Thoracic aorta (tissue), 2 donors: ENCODE data around the gene PHKA2. TPM values are rescaled to one million over a fixed set of nuclear protein-coding genes. Genes with fewer than 3 reads are reported as not detected.

ENCODE experiments used
- ATAC-seq: fragments of 150-250 bp; one replicate; pipeline ENCODE4 v1.8.0; 2017; ENCODE audit warnings: low read depth; ENCODE audit not compliant: insufficient number of reproducible peaks, low FRiP score
- DNase-seq: peaks from one replicate; pipeline ENCODE4 v3.0.0-alpha.2; 2020; ENCODE audit warnings: low spot score
- H3K27ac ChIP-seq, 2 donors: fragments of 200-600 bp; sonication (generic); 1 replicate in 1 of 2; 2 replicates in 1 of 2; pipeline ENCODE4 v1.5.1; 2016; ENCODE audit warnings: mild to moderate bottlenecking in 2 of 2, moderate library complexity in 2 of 2
- H3K27me3 ChIP-seq: fragments of 200-600 bp; sonication (generic); replicated peaks from 2 replicates; pipeline ENCODE4 v1.6.0; 2016; ENCODE audit warnings: mild to moderate bottlenecking; ENCODE audit not compliant: insufficient read depth
- H3K36me3 ChIP-seq: fragments of 200-600 bp; sonication (generic); one replicate; pipeline ENCODE4 v1.5.1; 2016
- H3K4me1 ChIP-seq, 2 donors: fragments of 200-600 bp; sonication (generic); 1 replicate in 1 of 2; 2 replicates in 1 of 2; pipeline versions ENCODE4 v1.5.1 to v1.6.0; 2016; ENCODE audit warnings: low read depth in 2 of 2, mild to moderate bottlenecking in 1 of 2; ENCODE audit not compliant: control insufficient read depth in 1 of 2
- H3K4me3 ChIP-seq: fragments of 200-600 bp; sonication (generic); 2 replicates; pipeline ENCODE4 v1.5.1; 2016; ENCODE audit warnings: mild to moderate bottlenecking
- H3K9me3 ChIP-seq: fragments of 200-600 bp; sonication (generic); 2 replicates; pipeline ENCODE4 v1.5.1; 2016
- total RNA-seq, 2 donors: library from RNA; depleted of rRNA; stranded (reverse); fragments of >200 nt; gene quantifications; one replicate each; pipeline versions ENCODE4 v1.1.0 to v1.2.3, GENCODE V29; 2016
- TF ChIP-seq, protein P1 (sequence below): fragments of 200-600 bp; sonication (generic); IDR thresholded peaks from one replicate; pipeline ENCODE4 v1.5.1; 2019; ENCODE audit warnings: antibody characterized with exemption

Gene PHKA2
- total RNA-seq, 2 donors from 2014 or later = 26.5 to 28.3 TPM

- Histone ChIP-seq H3K27me3 (no peaks in the 10 kb centered on the region), H3K9me3 (no peaks in the 10 kb centered on the region), H3K4me1 (peaks cover 14 to 53% of the 10 kb centered on the region in 2 donors), H3K27ac (peak overlapping the region; percentile 92 to 95), H3K4me3 (peak overlapping the region; percentile 64), H3K36me3 (no peaks in the 10 kb centered on the region)
- DNase-seq = no peak
- ATAC-seq = no peak
- TF ChIP-seq, protein P1, sequence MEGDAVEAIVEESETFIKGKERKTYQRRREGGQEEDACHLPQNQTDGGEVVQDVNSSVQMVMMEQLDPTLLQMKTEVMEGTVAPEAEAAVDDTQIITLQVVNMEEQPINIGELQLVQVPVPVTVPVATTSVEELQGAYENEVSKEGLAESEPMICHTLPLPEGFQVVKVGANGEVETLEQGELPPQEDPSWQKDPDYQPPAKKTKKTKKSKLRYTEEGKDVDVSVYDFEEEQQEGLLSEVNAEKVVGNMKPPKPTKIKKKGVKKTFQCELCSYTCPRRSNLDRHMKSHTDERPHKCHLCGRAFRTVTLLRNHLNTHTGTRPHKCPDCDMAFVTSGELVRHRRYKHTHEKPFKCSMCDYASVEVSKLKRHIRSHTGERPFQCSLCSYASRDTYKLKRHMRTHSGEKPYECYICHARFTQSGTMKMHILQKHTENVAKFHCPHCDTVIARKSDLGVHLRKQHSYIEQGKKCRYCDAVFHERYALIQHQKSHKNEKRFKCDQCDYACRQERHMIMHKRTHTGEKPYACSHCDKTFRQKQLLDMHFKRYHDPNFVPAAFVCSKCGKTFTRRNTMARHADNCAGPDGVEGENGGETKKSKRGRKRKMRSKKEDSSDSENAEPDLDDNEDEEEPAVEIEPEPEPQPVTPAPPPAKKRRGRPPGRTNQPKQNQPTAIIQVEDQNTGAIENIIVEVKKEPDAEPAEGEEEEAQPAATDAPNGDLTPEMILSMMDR = no peak
Measured at GRCh38 chrX:18886005-18886343, 97.9 kb downstream of the PHKA2 start.

- peak; percentile 54 for ATAC-seq
- peak overlapping the region; percentile 64 for H3K4me3 ChIP-seq
- DNase-seq = no peak
Measured at GRCh38 chrX:18885328-18886004, 98.4 kb downstream of the PHKA2 start.

GRCh38 chrX:18884916-18885315 is 99.0 kb downstream of the PHKA2 start:
- H3K27ac ChIP-seq = peak overlapping the region; percentile 92 to 95
- ATAC-seq (no peak), DNase-seq (no peak)
- H3K9me3 ChIP-seq = no peaks in the 10 kb centered on the region
- no peaks in the 10 kb centered on the region for H3K27me3 ChIP-seq
- H3K4me3 ChIP-seq = no peak overlapping the region
- H3K4me1 ChIP-seq = peaks cover 14 to 53% of the 10 kb centered on the region in 2 donors
- TF ChIP-seq, protein P1 = no peak
- no peaks in the 10 kb centered on the region for H3K36me3 ChIP-seq

More at GRCh38 chrX:18885328-18886004, 98.4 kb downstream of the PHKA2 start:
- TF ChIP-seq, protein P1 = peak; percentile 46
- Histone ChIP-seq H3K27ac (peak overlapping the region; percentile 92 to 95), H3K27me3 (no peaks in the 10 kb centered on the region), H3K4me1 (peaks cover 14 to 53% of the 10 kb centered on the region in 2 donors), H3K9me3 (no peaks in the 10 kb centered on the region), H3K36me3 (no peaks in the 10 kb centered on the region)

DNA sequence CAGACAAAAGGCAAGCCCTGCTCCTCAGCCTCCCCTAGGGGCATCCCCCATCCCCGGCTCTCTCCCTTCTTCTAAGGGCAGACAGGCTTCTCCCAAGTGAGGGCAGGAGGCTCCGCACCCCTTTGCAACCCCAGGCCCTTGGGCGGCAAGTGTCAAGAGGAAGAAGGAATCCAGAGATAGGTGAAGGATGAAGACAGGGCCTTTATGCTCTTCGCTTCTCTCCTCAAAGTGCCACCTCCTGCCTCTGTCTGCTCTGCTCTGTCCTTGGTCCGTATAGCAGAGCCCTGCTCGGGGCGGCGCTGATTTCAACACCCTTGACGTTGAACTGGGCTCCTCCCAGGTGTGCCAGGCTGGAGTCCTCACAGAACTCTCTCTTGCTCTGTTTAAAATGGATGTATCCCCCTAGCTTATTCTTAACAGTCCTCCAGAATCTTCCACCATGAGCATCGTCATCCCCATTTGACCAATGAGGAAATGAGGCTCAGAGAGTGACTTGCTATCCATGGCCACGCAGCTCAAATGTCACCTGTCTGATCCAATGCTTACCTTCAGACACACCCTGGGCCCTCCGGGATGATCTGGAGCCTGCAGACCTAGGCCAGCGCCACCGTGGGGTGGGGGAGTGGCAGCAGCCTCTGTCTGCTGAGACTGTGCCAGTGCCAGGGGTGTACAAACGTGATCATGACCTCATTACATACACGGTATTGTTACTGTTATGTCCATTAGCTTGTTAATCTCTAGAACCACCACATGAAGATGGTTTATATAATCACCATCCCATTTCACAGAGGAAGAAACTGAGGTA is 99.8 kb downstream of the PHKA2 start:
- Histone ChIP-seq H3K4me3 (no peak overlapping the region), H3K36me3 (no peaks in the 10 kb centered on the region), H3K4me1 (peaks cover 14 to 53% of the 10 kb centered on the region in 2 donors), H3K9me3 (no peaks in the 10 kb centered on the region), H3K27me3 (no peaks in the 10 kb centered on the region), H3K27ac (peak overlapping the region; percentile 92 to 95)
- TF ChIP-seq, protein P1 = no peak
- DNase-seq = no peak
- no peak for ATAC-seq

DNA sequence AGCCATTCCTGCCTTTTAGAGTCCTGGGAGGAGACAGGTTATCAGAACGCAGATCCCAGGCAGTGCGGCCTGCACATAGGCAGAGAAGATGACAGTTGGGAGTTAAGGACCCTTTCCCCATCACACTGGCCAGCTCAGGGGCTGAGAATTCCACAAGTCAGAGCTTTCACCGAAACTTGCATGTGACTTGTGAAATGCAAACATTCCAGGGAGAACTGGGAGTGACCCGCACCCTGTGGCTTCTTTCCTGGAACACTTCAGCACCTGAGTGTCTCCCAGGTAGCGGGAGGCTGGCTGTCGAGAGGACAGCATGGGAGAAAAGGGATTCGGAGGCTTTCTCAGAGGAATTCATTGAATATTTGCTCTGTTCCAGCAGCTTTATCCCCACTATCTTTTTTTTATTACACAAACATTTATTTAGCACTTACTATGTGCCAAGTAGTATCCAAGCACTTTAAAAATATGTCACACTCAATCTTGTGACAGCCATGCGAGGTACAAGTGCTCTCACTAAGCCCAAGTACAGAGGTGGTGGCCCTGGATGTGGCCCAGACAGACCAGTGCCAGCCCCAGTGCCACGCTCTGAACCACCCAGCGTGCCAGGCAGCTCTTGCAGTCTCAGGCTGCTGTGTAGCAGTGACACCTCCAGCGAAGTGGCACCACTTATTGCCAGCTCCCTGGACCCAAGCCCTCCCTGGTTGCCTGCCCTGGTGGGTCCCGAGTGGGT is 100.5 kb downstream of the PHKA2 start:
- TF ChIP-seq, protein P1 = no peak
- Histone ChIP-seq H3K9me3 (no peaks in the 10 kb centered on the region), H3K27ac (peak overlapping the region; percentile 92 to 95), H3K4me1 (peaks cover 14 to 50% of the 10 kb centered on the region in 2 donors), H3K36me3 (no peaks in the 10 kb centered on the region), H3K27me3 (no peaks in the 10 kb centered on the region), H3K4me3 (no peak overlapping the region)
- ATAC-seq (no peak), DNase-seq (no peak)
